A673 (cell line): ENCODE results near the gene BLID.

Experiments used
- EZH2 ChIP-seq: fragments of 200-600 bp; sonication (generic); IDR thresholded peaks from 2 replicates; pipeline ENCODE4 v1.6.1; 2017; ENCODE audit warnings: borderline replicate concordance, low read depth, mild to moderate bottlenecking, mixed read lengths, antibody characterized with exemption, low read length; ENCODE audit not compliant: poor library complexity, severe bottlenecking
- TF ChIP-seq, protein P1 (sequence below): fragments of 300-800, 200-600 bp; sonication (generic); conservative IDR thresholded peaks from 2 replicates; pipeline ENCODE4 v1.5.1; 2017; ENCODE audit warnings: low read depth, mild to moderate bottlenecking, antibody characterized with exemption, low read length, moderate library complexity, mixed read lengths

- TF ChIP-seq, protein P1, sequence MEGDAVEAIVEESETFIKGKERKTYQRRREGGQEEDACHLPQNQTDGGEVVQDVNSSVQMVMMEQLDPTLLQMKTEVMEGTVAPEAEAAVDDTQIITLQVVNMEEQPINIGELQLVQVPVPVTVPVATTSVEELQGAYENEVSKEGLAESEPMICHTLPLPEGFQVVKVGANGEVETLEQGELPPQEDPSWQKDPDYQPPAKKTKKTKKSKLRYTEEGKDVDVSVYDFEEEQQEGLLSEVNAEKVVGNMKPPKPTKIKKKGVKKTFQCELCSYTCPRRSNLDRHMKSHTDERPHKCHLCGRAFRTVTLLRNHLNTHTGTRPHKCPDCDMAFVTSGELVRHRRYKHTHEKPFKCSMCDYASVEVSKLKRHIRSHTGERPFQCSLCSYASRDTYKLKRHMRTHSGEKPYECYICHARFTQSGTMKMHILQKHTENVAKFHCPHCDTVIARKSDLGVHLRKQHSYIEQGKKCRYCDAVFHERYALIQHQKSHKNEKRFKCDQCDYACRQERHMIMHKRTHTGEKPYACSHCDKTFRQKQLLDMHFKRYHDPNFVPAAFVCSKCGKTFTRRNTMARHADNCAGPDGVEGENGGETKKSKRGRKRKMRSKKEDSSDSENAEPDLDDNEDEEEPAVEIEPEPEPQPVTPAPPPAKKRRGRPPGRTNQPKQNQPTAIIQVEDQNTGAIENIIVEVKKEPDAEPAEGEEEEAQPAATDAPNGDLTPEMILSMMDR: no peak
- TF ChIP-seq EZH2: no peak
Observed at GRCh38 chr11:122160841-122161590, 45.0 kb upstream of the BLID start.
